Measurements from ENCODE around the gene SCIN. TPM values are rescaled to one million over a fixed set of nuclear protein-coding genes. Genes with fewer than 3 reads are reported as not detected.

Gene SCIN
- total and polyA plus RNA-seq, 2 of the 8 experiments (the other 6 are each of a cell fraction or from before 2014, with no cell fraction given) = 0.47 to 1.9 TPM

- no peak overlapping the region for H2BK12ac ChIP-seq (ENCODE audit: low read depth, low read length)
- no peaks in the 10 kb centered on the region for H4K20me1 ChIP-seq (replicated peaks in 1 of 2; ENCODE audit: control insufficient read depth in 1 of 2, insufficient read depth in 2 of 2, low read length in 2 of 2)
- no peak for FAIRE-seq
- ChIA-PET CTCF (ENCODE audit: partially characterized antibody) (interaction anchor here (1.7 kb wide), 1 partner anchor 16 kb away, joined by 4 read pairs; the partner anchor contains the start of gene SCIN), POLR2A (ENCODE audit: partially characterized antibody) (no interaction called here)
- H4K5ac ChIP-seq (ENCODE audit: insufficient read length, low read depth, low read length) = no peak overlapping the region
- no peak overlapping the region for H3K14ac ChIP-seq (ENCODE audit: insufficient read length)
- H3K27me3 ChIP-seq (replicated peaks in 1 of 4; ENCODE audit: control insufficient read depth in 3 of 4, extremely low read depth in 1 of 4, insufficient read depth in 3 of 4, low read length in 3 of 4) = no peaks in the 10 kb centered on the region
- H3K27ac ChIP-seq (ENCODE audit: low read depth, low read length) = no peak overlapping the region
- H3K23ac ChIP-seq (ENCODE audit: insufficient read length) = no peak overlapping the region
- H3K23me2 ChIP-seq (ENCODE audit: low read depth, low read length) = no peaks in the 10 kb centered on the region
- TF ChIP-seq TAF7 (optimal IDR thresholded peaks at IDR 0.05; ENCODE audit: borderline replicate concordance, low read depth, low read length) = no peak
- TF ChIP-seq CEBPB (IDR thresholded peaks at IDR 0.05; ENCODE audit: low read depth, low read length) = peak; percentile 71
- no peaks in the 10 kb centered on the region for H3K79me2 ChIP-seq (ENCODE audit: control insufficient read depth in 1 of 2, insufficient read depth in 2 of 2, low read length in 2 of 2)
- H3K9me3 ChIP-seq (ENCODE audit: insufficient read depth in 2 of 2, low read depth in 1 of 2, low read length in 1 of 2) = peaks cover 0 to 9% of the 10 kb centered on the region in 2 experiments; a peak in 1 of 4 replicates
- no peak overlapping the region for H2BK5ac ChIP-seq (ENCODE audit: low read depth, low read length)
- H3K18ac ChIP-seq (ENCODE audit: extremely low read depth, low read length) = no peak overlapping the region
- no peak overlapping the region for H4K8ac ChIP-seq (ENCODE audit: extremely low read depth, insufficient read depth, low read length)
- WGBS, 2 experiments (ENCODE audit: extremely low coverage in 1 of 2, insufficient coverage in 1 of 2, insufficient read length in 1 of 2, insufficient replicate concordance in 2 of 2, low coverage in 1 of 2, low lambda C conversion rate in 2 of 2, missing lambda C conversion rate in 1 of 2) = 79% methylated on average over 6 of the region's 6 CpGs; no CpG with 5 or more reads in 1 of the 2 experiments
- H2BK15ac ChIP-seq (ENCODE audit: low read length) = no peak overlapping the region
- H3K4me2 ChIP-seq (ENCODE audit: insufficient read depth in 1 of 2, low read depth in 2 of 2, low read length in 2 of 2) = no peak overlapping the region
- no peak overlapping the region for H3K56ac ChIP-seq (replicated peaks; ENCODE audit: insufficient read length, low read depth, low read length)
- no peak overlapping the region for H3K9ac ChIP-seq (replicated peaks in 1 of 4; ENCODE audit: extremely low read depth in 1 of 4, low read depth in 3 of 4, low read length in 3 of 4)
- no peaks in the 10 kb centered on the region for H3K36me3 ChIP-seq (ENCODE audit: control insufficient read depth in 2 of 4, insufficient read depth in 4 of 4, low read length in 3 of 4)
- no peak overlapping the region for H3K4me3 ChIP-seq (ENCODE audit: extremely low read depth in 1 of 4, insufficient read depth in 2 of 4, low read depth in 3 of 4, low read length in 4 of 4)
- H2BK120ac ChIP-seq (replicated peaks; ENCODE audit: low read depth, low read length) = no peak overlapping the region
- H2BK20ac ChIP-seq (ENCODE audit: low read length) = no peak overlapping the region
- H3K4me1 ChIP-seq (replicated peaks in 1 of 4; ENCODE audit: control insufficient read depth in 3 of 4, insufficient read depth in 4 of 4, low read length in 3 of 4) = no peaks in the 10 kb centered on the region; a peak in 2 of 7 replicates
- no peak overlapping the region for H3K4ac ChIP-seq (replicated peaks; ENCODE audit: insufficient read length, low read depth, low read length)
- H4K91ac ChIP-seq (replicated peaks; ENCODE audit: insufficient read length, low read length) = no peak overlapping the region
- no peak overlapping the region for H2AFZ ChIP-seq (ENCODE audit: low read length)
- DNase-seq (ENCODE audit: low read depth in 1 of 2, low spot score in 2 of 2) = no peak
- H2AK5ac ChIP-seq (ENCODE audit: low read depth, low read length) = no peak overlapping the region
- no peaks in the 10 kb centered on the region for H3K79me1 ChIP-seq (ENCODE audit: low read depth, low read length)
Measured at GRCh38 chr7:12554872-12555271, 15.6 kb upstream of the SCIN start.
